K562 treated with DMSO at 1 percent for 48 hours (cell line): ENCODE results near the gene RASSF4. TPM values are rescaled to one million over a fixed set of nuclear protein-coding genes. Genes with fewer than 3 reads are reported as not detected.

Experiments
- total RNA-seq: library from RNA; unstranded; fragments of 300-600 nt; gene quantifications from 2 replicates; pipeline ENCODE4 v1.2.3, GENCODE V29; 2022; ENCODE audit warnings: low replicate concordance; ENCODE audit errors: extremely low read depth

RASSF4 gene
- not detected in 2 replicates for total RNA-seq

GRCh38 chr10:44959247-44960087 lies at the start of gene RASSF4:
TSS of gene RASSF4 (plus strand) at chr10:44959802. CDS start at chr10:44970203, 10,401 bp downstream.

DNA sequence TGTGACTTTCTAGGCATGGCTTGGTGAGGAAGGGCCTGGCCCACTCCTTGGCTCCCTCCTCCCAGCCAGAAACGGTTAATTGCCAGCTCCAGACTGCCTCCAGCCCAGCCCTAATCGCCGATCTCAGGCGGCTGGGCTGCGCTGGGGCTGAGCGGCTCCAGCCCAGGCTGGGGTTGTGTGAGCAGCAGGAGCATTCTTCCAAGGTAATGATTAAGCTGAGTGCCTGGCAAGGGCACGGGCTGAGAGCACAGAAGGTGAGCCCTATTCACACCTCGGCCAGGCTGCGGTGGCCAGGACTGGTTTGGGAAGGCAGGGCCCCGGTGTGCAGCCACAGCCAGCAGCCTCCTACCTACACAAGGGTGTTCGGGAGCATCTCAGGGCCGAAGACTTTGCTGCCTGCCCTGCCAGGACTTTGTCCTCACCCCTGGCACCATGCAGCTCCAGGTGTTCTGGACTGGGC lies 48.5 kb upstream of the RASSF4 start, which contains the start of gene TMEM72:
TSS of gene TMEM72 (plus strand) at position 257 of the 460 bp plus-strand sequence. CDS start at position 433, 176 bp downstream.

DNA sequence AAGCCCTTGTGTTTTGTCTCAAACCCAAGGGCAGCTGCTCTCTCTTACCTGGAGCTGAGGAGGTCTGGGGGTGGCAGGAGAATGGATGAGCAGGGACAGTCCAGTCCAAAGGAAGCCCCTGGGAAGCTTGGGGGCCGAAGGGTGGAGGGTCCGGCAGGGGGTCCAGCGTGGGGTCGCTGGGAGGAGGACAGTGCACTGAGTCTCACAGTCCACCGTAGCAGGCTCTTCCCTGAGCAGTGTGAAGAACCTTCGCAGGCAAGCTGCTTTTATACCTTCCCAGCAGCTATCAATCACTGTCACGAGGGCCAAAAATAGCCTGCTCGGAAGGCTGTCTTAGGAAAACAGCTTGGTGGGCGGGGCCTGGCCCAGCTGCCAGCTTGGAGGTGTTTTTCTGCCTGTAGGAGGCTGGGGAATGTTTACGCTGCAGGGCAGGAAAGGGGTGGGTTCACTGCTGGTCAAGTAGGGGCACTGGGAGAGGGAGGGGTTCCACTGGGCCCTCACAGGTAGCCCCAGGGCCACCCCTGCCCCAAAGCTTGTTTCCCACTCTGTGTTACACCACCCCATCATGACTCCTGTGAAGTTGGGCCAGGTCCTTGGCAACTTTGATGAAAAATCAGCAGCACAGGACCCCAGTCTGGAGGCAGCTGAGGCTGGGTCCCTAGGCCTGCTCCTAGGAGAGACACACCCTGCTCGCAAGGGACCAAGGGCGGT lies 19.1 kb downstream of the RASSF4 start, which contains the start of gene DEPP1:
TSS of gene DEPP1 (minus strand) at position 240 of the 711 bp plus-strand sequence. CDS start 779 bp downstream, outside the sequence.

GRCh38 chr10:45000752-45001380 lies 41.3 kb downstream of the RASSF4 start, which contains the start of gene ZNF22:
TSS of gene ZNF22 (plus strand) at chr10:45000923. CDS start at chr10:45003369, 2,446 bp downstream.

Other genes with a start within 250 kb of the RASSF4 start
- not detected in 2 replicates for gene TMEM72, start 48.5 kb upstream of the RASSF4 start, total RNA-seq
- not detected in 2 replicates for gene DEPP1, start 19.0 kb downstream of the RASSF4 start, total RNA-seq
- gene ZNF22, start 41.1 kb downstream of the RASSF4 start, total RNA-seq, result not detected in 2 replicates